Measurements from ENCODE around the gene COMMD7.

DNA sequence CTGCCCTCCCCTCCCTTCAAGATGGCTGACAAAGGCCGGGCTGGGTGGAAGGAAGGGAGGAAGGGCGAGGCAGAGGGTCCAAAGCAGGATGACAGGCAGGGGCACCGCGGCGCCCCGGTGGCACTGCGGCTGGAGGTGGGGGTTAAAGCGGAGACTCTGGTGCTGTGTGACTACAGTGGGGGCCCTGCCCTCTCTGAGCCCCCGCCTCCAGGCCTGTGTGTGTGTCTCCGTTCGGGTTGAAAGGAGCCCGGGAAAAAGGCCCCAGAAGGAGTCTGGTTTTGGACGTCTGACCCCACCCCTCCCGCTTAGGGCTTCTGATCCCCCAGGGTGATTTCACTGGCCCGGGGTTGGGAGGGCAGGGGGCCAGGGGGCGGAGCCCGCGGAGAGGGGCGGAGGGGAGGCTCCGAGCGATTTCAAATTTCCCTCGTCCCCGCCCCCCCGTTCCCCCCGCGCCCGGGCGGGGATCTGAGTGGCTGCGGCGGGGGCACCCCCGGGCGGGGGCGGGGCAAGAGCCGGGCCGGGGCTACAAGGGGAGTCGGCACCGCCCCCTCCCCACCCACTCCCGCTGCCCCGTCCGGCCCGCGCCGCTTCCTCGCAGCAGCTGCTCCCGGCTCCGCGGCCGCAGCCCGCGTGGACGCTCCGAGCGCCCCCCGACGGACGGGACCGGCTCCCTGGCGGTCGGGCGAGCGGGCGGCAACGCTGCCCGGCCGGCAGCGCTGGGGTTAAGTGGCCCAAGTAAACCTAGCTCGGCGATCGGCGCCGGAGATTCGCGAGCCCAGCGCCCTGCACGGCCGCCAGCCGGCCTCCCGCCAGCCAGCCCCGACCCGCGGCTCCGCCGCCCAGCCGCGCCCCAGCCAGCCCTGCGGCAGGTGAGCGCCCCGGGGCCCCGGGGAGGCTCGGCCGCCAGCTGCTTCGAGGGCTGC is 18.8 kb upstream of the COMMD7 start, which contains the start of gene DNMT3B:
- TF ChIP-seq CTCF (IDR thresholded peaks at IDR 0.05; ENCODE audit: poor library complexity) (peak; percentile 27), EZH2 (IDR thresholded peaks at IDR 0.05; ENCODE audit: borderline replicate concordance) (no peak), EZH2phosphoT487 (IDR thresholded peaks at IDR 0.05; ENCODE audit: low read depth, severe bottlenecking, unreplicated experiment) (no peak)

All from hepatocyte (in vitro differentiated cells).